ENCODE results near the gene DAW1. TPM values are rescaled to one million over a fixed set of nuclear protein-coding genes. Genes with fewer than 3 reads are reported as not detected.

The DAW1 gene
- total RNA-seq, 1 experiment from 2014 or later: 0.20 TPM

DNA sequence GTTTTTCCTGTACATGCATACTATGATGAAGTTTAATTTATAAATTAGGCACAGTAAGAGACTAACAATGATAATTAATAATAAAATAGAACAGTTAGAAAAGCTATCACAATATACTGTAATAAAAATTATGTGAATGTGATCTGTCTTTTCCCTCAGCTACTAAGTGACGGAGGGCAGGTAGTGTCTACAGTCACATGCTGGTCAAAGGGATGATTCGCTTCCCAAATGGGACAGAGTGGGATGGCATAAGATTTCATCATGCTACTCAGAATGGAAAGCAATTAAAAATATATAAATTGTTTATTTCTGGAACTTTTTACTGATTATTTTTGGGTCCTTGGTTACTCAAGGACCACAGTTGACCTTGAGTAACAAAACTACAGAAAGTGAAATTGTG is 71.5 kb downstream of the DAW1 start:
- POLR2A ChIA-PET: no interaction called here
- CTCF ChIA-PET: no interaction called here

More for the DNA sequence above, 71.5 kb downstream of the DAW1 start:
- Histone ChIP-seq H3K4me1 (ENCODE audit: control insufficient read depth in 1 of 2, insufficient read depth in 2 of 2, low read length in 2 of 2) (peaks cover 0 to 3% of the 10 kb centered on the region in 2 experiments; a peak in 1 of 4 replicates), H4K20me1 (ENCODE audit: insufficient read depth) (no peaks in the 10 kb centered on the region), H3K27me3 (ENCODE audit: insufficient read depth, low read length) (no peaks in the 10 kb centered on the region), H3K9me2 (ENCODE audit: insufficient read depth) (no peaks in the 10 kb centered on the region), H3K27ac (ENCODE audit: low read depth, low read length) (no peak overlapping the region), H3K4me3 (replicated peaks in 1 of 2; ENCODE audit: low read depth in 1 of 2, low read length in 2 of 2) (no peak overlapping the region), H3K79me2 (ENCODE audit: insufficient read depth, low read length) (no peaks in the 10 kb centered on the region), H3K9me3 (ENCODE audit: control insufficient read depth in 1 of 2, insufficient read depth in 1 of 2, low read depth in 1 of 2, low read length in 2 of 2) (no peaks in the 10 kb centered on the region), H3K36me3 (ENCODE audit: control insufficient read depth in 1 of 2, insufficient read depth in 2 of 2, low read length in 2 of 2) (no peaks in the 10 kb centered on the region), H2AFZ (ENCODE audit: low read depth, low read length, poor library complexity, severe bottlenecking) (no peak overlapping the region), H3K4me2 (ENCODE audit: low read length) (no peak overlapping the region), H3K9ac (ENCODE audit: low read length) (no peak overlapping the region)
- no TSS peak for BruUV-seq (replicated peaks)
- intact Hi-C loops (cut with micrococcal nuclease): no loop called here
- ATAC-seq (no peak), DNase-seq (ENCODE audit: low read depth, low spot score) (no peak)
- TF ChIP-seq SP1 (IDR thresholded peaks at IDR 0.05; ENCODE audit: low read depth) (no peak), ELF1 (IDR thresholded peaks at IDR 0.05; ENCODE audit: borderline replicate concordance, low read depth) (no peak), EZH2phosphoT487 (IDR thresholded peaks at IDR 0.05; ENCODE audit: borderline replicate concordance) (no peak), FOSL1 (IDR thresholded peaks at IDR 0.05; ENCODE audit: low read depth) (no peak), POLR2A (IDR thresholded peaks at IDR 0.05; ENCODE audit: borderline replicate concordance, extremely low read depth, insufficient read depth, insufficient read length) (no peak), TCF7L2 (IDR thresholded peaks at IDR 0.05; ENCODE audit: borderline replicate concordance, extremely low read depth, insufficient read depth, insufficient read length) (no peak), ZNF274 (IDR thresholded peaks at IDR 0.05; ENCODE audit: low read depth, low read length) (no peak), RAD21 (IDR thresholded peaks at IDR 0.05; ENCODE audit: low read depth) (no peak)
- TF ChIP-seq, protein P1, sequence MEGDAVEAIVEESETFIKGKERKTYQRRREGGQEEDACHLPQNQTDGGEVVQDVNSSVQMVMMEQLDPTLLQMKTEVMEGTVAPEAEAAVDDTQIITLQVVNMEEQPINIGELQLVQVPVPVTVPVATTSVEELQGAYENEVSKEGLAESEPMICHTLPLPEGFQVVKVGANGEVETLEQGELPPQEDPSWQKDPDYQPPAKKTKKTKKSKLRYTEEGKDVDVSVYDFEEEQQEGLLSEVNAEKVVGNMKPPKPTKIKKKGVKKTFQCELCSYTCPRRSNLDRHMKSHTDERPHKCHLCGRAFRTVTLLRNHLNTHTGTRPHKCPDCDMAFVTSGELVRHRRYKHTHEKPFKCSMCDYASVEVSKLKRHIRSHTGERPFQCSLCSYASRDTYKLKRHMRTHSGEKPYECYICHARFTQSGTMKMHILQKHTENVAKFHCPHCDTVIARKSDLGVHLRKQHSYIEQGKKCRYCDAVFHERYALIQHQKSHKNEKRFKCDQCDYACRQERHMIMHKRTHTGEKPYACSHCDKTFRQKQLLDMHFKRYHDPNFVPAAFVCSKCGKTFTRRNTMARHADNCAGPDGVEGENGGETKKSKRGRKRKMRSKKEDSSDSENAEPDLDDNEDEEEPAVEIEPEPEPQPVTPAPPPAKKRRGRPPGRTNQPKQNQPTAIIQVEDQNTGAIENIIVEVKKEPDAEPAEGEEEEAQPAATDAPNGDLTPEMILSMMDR (IDR thresholded peaks at IDR 0.05 in 2 of 3, conservative IDR thresholded peaks at IDR 0.05 in 1 of 3; ENCODE audit: borderline replicate concordance in 1 of 3, insufficient read depth in 1 of 3, low read depth in 2 of 3, low read length in 2 of 3): no peak
- TF ChIP-seq, protein P2, sequence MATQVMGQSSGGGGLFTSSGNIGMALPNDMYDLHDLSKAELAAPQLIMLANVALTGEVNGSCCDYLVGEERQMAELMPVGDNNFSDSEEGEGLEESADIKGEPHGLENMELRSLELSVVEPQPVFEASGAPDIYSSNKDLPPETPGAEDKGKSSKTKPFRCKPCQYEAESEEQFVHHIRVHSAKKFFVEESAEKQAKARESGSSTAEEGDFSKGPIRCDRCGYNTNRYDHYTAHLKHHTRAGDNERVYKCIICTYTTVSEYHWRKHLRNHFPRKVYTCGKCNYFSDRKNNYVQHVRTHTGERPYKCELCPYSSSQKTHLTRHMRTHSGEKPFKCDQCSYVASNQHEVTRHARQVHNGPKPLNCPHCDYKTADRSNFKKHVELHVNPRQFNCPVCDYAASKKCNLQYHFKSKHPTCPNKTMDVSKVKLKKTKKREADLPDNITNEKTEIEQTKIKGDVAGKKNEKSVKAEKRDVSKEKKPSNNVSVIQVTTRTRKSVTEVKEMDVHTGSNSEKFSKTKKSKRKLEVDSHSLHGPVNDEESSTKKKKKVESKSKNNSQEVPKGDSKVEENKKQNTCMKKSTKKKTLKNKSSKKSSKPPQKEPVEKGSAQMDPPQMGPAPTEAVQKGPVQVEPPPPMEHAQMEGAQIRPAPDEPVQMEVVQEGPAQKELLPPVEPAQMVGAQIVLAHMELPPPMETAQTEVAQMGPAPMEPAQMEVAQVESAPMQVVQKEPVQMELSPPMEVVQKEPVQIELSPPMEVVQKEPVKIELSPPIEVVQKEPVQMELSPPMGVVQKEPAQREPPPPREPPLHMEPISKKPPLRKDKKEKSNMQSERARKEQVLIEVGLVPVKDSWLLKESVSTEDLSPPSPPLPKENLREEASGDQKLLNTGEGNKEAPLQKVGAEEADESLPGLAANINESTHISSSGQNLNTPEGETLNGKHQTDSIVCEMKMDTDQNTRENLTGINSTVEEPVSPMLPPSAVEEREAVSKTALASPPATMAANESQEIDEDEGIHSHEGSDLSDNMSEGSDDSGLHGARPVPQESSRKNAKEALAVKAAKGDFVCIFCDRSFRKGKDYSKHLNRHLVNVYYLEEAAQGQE (IDR thresholded peaks at IDR 0.05; ENCODE audit: low read depth): no peak
- RAD21 ChIA-PET (ENCODE audit: low non-redundant PET in 1 of 2, low total read pairs in 2 of 2, uncharacterized antibody in 2 of 2, unreplicated experiment in 2 of 2): no interaction called here
